ENCODE data around the gene NAP1L1. TPM values are rescaled to one million over a fixed set of nuclear protein-coding genes. Genes with fewer than 3 reads are reported as not detected.

Gene NAP1L1
- total and polyA plus RNA-seq, 2 experiments from 2014 or later, result 658 to 996 TPM

- Mint-ChIP-seq H3K27ac (no peak overlapping the region), H3K27me3 (ENCODE audit: insufficient read depth, low read depth, poor library complexity) (no peaks in the 10 kb centered on the region), H3K9me3 (no peaks in the 10 kb centered on the region), H3K36me3 (ENCODE audit: low read depth) (no peaks in the 10 kb centered on the region), H3K4me3 (no peak overlapping the region), H3K4me1 (no peaks in the 10 kb centered on the region)
- no peaks in the 10 kb centered on the region for H3K27me3 ChIP-seq (ENCODE audit: insufficient read depth)
- H4K20me1 ChIP-seq (replicated peaks; ENCODE audit: insufficient read depth), result no peaks in the 10 kb centered on the region
- peak overlapping the region; percentile 21; the same call in 1 of the 2 replicates for H2AFZ ChIP-seq
- H3K27ac ChIP-seq (ENCODE audit: low read depth), result no peak overlapping the region
- H3K4me3 ChIP-seq, result no peak overlapping the region
- no peaks in the 10 kb centered on the region for H3K79me2 ChIP-seq (replicated peaks; ENCODE audit: insufficient read depth)
- no peaks in the 10 kb centered on the region for H3K4me1 ChIP-seq (ENCODE audit: insufficient read depth)
- TF ChIP-seq ETS1 (IDR thresholded peaks at IDR 0.05) (no peak), STAT1 (IDR thresholded peaks at IDR 0.05; ENCODE audit: unreplicated experiment) (no peak), ZNF331 (CRISPR knock-in tag; IDR thresholded peaks at IDR 0.05; ENCODE audit: low read depth) (no peak), NANOG (IDR thresholded peaks at IDR 0.05; ENCODE audit: borderline replicate concordance) (no peak), ZNF462 (CRISPR knock-in tag; IDR thresholded peaks at IDR 0.05) (no peak), EZH2 (IDR thresholded peaks at IDR 0.05; ENCODE audit: low read depth, unreplicated experiment) (no peak), CREB1 (CRISPR knock-in tag; IDR thresholded peaks at IDR 0.05; ENCODE audit: low read depth) (no peak), EZH2phosphoT487 (IDR thresholded peaks at IDR 0.05; ENCODE audit: unreplicated experiment) (no peak), POLR2AphosphoS5 (IDR thresholded peaks at IDR 0.05; ENCODE audit: low read depth) (no peak), ZNF114 (CRISPR knock-in tag; IDR thresholded peaks at IDR 0.05) (no peak), REST (IDR thresholded peaks at IDR 0.05; ENCODE audit: unreplicated experiment) (no peak), CTCF (conservative IDR thresholded peaks at IDR 0.05; ENCODE audit: low read depth in 2 of 2) (no peak), JUNB (IDR thresholded peaks at IDR 0.05; ENCODE audit: unreplicated experiment) (no peak)
- H3F3A ChIP-seq (replicated peaks; ENCODE audit: low read depth), result 0 out of 2 replicates have a peak, but pooled peaks cover 3% of the 10 kb centered on the region
- no peak for ATAC-seq
- no peak for DNase-seq (ENCODE audit: low spot score)
- no peak overlapping the region for H3K4me2 ChIP-seq
- H3K36me3 ChIP-seq (ENCODE audit: insufficient read depth), result no peaks in the 10 kb centered on the region
- no peaks in the 10 kb centered on the region; the same call in 1 of the 2 replicates for H3K9me2 ChIP-seq (ENCODE audit: insufficient read depth)
Observed at GRCh38 chr12:76119887-76120286, 35.4 kb upstream of the NAP1L1 start.
